ENCODE data around the gene ZNF124. TPM values are rescaled to one million over a fixed set of nuclear protein-coding genes. Genes with fewer than 3 reads are reported as not detected.

ZNF124 gene
- total and polyA plus RNA-seq, 2 of the 13 experiments (the other 11 are each of a cell fraction or from before 2014, with no cell fraction given): 9.7 to 134 TPM

GRCh38 chr1:247210376-247211117 is 38.7 kb upstream of the ZNF124 start (continued):
- no peak; the same call in none of the 2 replicates for TF ChIP-seq TAF1 (CRISPR knock-in tag; IDR thresholded peaks at IDR 0.05)
- TF ChIP-seq MXD3 (CRISPR knock-in tag; IDR thresholded peaks at IDR 0.05): 0 out of 2 replicates have a peak, but pooled peaks have one; percentile 72
- no peak for TF ChIP-seq ZNF329 (CRISPR knock-in tag; IDR thresholded peaks at IDR 0.05; ENCODE audit: low read depth)
- no peak for TF ChIP-seq PHB2 (IDR thresholded peaks at IDR 0.05; ENCODE audit: partially characterized antibody)
- no peak for TF ChIP-seq MIER2 (CRISPR knock-in tag; IDR thresholded peaks at IDR 0.05)
- peak; percentile 95 for TF ChIP-seq HDAC1 (CRISPR knock-in tag; IDR thresholded peaks at IDR 0.05)
- no peak for TF ChIP-seq ATF7 (IDR thresholded peaks at IDR 0.05)
- TF ChIP-seq ATF7 (CRISPR knock-in tag; IDR thresholded peaks at IDR 0.05): no peak
- no peak for TF ChIP-seq ZBTB4 (CRISPR knock-in tag; IDR thresholded peaks at IDR 0.05; ENCODE audit: borderline replicate concordance)
- TF ChIP-seq ATAD3A (CRISPR knock-in tag; IDR thresholded peaks at IDR 0.05): no peak
- TF ChIP-seq ZNF446 (CRISPR knock-in tag; IDR thresholded peaks at IDR 0.05): peak; percentile 54; the same call in 1 of the 2 replicates
- TF ChIP-seq ZNF207 (IDR thresholded peaks at IDR 0.05; ENCODE audit: borderline replicate concordance): no peak
- no peak for TF ChIP-seq RNF2 (conservative IDR thresholded peaks at IDR 0.05; ENCODE audit: low read depth)
- TF ChIP-seq ZGPAT (CRISPR knock-in tag; IDR thresholded peaks at IDR 0.05): peak; percentile 16; the same call in 1 of the 2 replicates
- TF ChIP-seq MAFG (CRISPR knock-in tag; IDR thresholded peaks at IDR 0.05): no peak
- no peak for TF ChIP-seq PAX8 (CRISPR knock-in tag; IDR thresholded peaks at IDR 0.05; ENCODE audit: borderline replicate concordance)
- TF ChIP-seq PBX2 (CRISPR knock-in tag; IDR thresholded peaks at IDR 0.05): peak; percentile 84
- TF ChIP-seq ZC3H4 (CRISPR knock-in tag; IDR thresholded peaks at IDR 0.05; ENCODE audit: borderline replicate concordance): no peak
- TF ChIP-seq ZFX (CRISPR knock-in tag; IDR thresholded peaks at IDR 0.05; ENCODE audit: low read depth): peak; percentile 87
- TF ChIP-seq ZBTB39 (CRISPR knock-in tag; IDR thresholded peaks at IDR 0.05): no peak
- TF ChIP-seq ELF1 (CRISPR knock-in tag; IDR thresholded peaks at IDR 0.05): peak; percentile 91

All from HepG2 (cell line).